HEK293T (cell line): ENCODE measurements around the gene REG3A.

ENCODE experiments used
- ARNT ChIP-seq: fragments of 450-650 bp; IDR thresholded peaks from 2 replicates; pipeline ENCODE4 v1.6.1; 2017; ENCODE audit warnings: mild to moderate bottlenecking
- FOXK2 ChIP-seq: fragments of 450-650 bp; IDR thresholded peaks from 2 replicates; pipeline ENCODE4 v1.6.1; 2016; ENCODE audit warnings: mild to moderate bottlenecking
- FOXM1 ChIP-seq: fragments of 450-650 bp; IDR thresholded peaks from 2 replicates; pipeline ENCODE4 v1.6.1; 2017; ENCODE audit warnings: mild to moderate bottlenecking, borderline replicate concordance
- NFRKB ChIP-seq: fragments of 450-650 bp; IDR thresholded peaks from 2 replicates; pipeline ENCODE4 v1.6.1; 2016; ENCODE audit warnings: mild to moderate bottlenecking, moderate library complexity
- TARDBP ChIP-seq: fragments of 450-650 bp; IDR thresholded peaks from 2 replicates; pipeline ENCODE4 v1.6.1; 2016

GRCh38 chr2:79179036-79179435 lies 19.5 kb upstream of the REG3A start:
- TF ChIP-seq TARDBP (no peak), FOXM1 (no peak), FOXK2 (no peak), NFRKB (no peak), ARNT (no peak)
